Measurements from ENCODE around the gene BMP8A.
"Not testable (repeated sequence)": the region's sequence is repeated elsewhere in the genome, so short reads cannot be mapped to it uniquely, and the experiment has no call there.

Gene BMP8A

DNA sequence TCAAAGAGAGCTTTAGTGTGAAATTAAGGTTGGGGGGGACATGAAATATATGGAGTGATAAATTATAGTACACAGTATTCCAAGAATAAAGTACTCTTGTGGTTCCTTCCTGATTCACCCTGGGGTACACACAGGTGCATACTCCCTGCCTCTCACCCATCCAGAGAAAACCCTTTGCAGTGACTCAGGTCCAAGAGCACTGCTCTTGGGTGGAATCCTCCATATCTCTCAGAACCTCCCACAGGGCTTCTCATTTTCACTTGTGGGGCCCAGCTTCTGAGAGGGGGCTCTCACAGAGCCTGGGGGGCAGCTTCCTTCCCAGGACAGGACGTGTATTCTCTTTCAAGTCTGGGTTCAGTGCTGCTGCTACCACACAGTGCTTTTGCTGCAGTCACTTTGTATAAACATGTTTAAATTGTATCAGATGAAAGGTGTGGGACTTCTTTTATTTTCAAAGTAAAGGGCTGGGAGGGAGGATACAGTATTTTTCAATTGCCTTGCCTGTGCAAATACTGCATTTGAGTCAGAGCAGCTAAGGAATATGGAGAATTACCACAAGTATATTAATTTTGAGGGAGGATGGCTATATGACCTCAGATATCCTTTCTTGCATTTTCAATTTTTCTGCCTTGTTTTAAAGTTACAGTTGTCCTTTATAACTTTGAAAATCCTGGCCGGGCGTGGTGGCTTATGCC lies 24.9 kb upstream of the BMP8A start:
- no peak overlapping the region for H3K23ac ChIP-seq (ENCODE audit: low read length)
- H3K79me1 ChIP-seq (ENCODE audit: low read length) = no peaks in the 10 kb centered on the region
- H2BK120ac ChIP-seq (ENCODE audit: low read depth, low read length) = no peak overlapping the region
- H3K27ac ChIP-seq (ENCODE audit: low read depth, low read length) = no peak overlapping the region
- H3K27me3 ChIP-seq (ENCODE audit: insufficient read depth, low read length, poor library complexity) = no peaks in the 10 kb centered on the region
- H2AK5ac ChIP-seq (ENCODE audit: low read length) = no peak overlapping the region
- H4K5ac ChIP-seq (ENCODE audit: low read length) = no peak overlapping the region
- no peak overlapping the region for H3K4me3 ChIP-seq (ENCODE audit: low read length)
- no peak overlapping the region for H2BK15ac ChIP-seq (replicated peaks; ENCODE audit: low read depth)
- H2BK5ac ChIP-seq (ENCODE audit: low read length) = no peak overlapping the region
- no peak overlapping the region for H3K4ac ChIP-seq (ENCODE audit: low read depth, low read length)
- DNase-seq = no peak
- no peak overlapping the region for H3K4me2 ChIP-seq (ENCODE audit: low read length)
- no peak overlapping the region for H3K9ac ChIP-seq (ENCODE audit: low read length)
- no peaks in the 10 kb centered on the region for H3K79me2 ChIP-seq (ENCODE audit: control insufficient read depth, insufficient read depth, low read length)
- peaks cover 17% of the 10 kb centered on the region for H3K36me3 ChIP-seq (ENCODE audit: control insufficient read depth, insufficient read depth, low read length)
- H4K8ac ChIP-seq (ENCODE audit: low read depth, low read length) = no peak overlapping the region
- no CpG with 5 or more reads among the region's 3 CpGs for WGBS (ENCODE audit: extremely low coverage, insufficient coverage, low lambda C conversion rate)
- no peak overlapping the region for H3K56ac ChIP-seq (ENCODE audit: low read length)
- H3K4me1 ChIP-seq (ENCODE audit: control insufficient read depth, low read depth, low read length) = no peaks in the 10 kb centered on the region
- no peak overlapping the region for H3K18ac ChIP-seq (ENCODE audit: low read length)

DNA sequence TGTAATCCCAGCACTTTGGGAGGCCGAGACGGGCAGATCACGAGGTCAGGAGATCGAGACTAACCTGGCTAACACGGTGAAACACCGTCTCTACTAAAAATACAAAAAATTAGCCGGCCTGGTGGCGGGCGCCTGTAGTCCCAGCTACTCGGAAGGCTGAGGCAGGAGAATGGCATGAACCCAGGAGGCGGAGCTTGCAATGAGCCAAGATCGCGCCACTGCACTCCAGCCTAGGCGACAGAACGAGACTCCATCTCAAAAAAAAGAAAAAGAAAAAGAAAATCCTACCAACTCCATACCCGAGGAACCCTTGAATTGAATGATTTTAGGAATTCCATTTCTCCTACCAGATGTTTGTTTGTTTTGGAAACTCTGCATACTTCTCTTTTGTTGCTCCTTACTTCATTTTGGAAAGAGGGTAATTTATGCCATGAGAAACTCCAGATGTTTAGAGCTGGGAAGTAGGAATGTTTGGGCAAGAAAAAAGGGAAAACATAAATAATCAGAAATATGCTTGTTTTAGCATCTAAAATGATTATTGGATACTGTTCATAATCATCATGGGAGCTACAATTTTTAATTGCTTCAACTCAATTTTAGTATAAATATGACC lies 24.2 kb upstream of the BMP8A start:
- H4K8ac ChIP-seq (ENCODE audit: low read depth, low read length); H2BK15ac ChIP-seq (replicated peaks; ENCODE audit: low read depth); H3K4me3 ChIP-seq (ENCODE audit: low read length); H3K79me2 ChIP-seq (ENCODE audit: control insufficient read depth, insufficient read depth, low read length); DNase-seq; H3K79me1 ChIP-seq (ENCODE audit: low read length); H4K5ac ChIP-seq (ENCODE audit: low read length); H3K18ac ChIP-seq (ENCODE audit: low read length); H3K4me2 ChIP-seq (ENCODE audit: low read length); H2AK5ac ChIP-seq (ENCODE audit: low read length); H2BK120ac ChIP-seq (ENCODE audit: low read depth, low read length); H3K23ac ChIP-seq (ENCODE audit: low read length); H3K27ac ChIP-seq (ENCODE audit: low read depth, low read length); H3K56ac ChIP-seq (ENCODE audit: low read length); H3K9ac ChIP-seq (ENCODE audit: low read length); H3K4me1 ChIP-seq (ENCODE audit: control insufficient read depth, low read depth, low read length); H2BK5ac ChIP-seq (ENCODE audit: low read length); H3K4ac ChIP-seq (ENCODE audit: low read depth, low read length); H3K27me3 ChIP-seq (ENCODE audit: insufficient read depth, low read length, poor library complexity): not testable (repeated sequence)
- no CpG with 5 or more reads among the region's 16 CpGs for WGBS (ENCODE audit: extremely low coverage, insufficient coverage, low lambda C conversion rate)
- H3K36me3 ChIP-seq (ENCODE audit: control insufficient read depth, insufficient read depth, low read length) = peaks cover 15% of the 10 kb centered on the region

GRCh38 chr1:39469150-39469549 lies 22.3 kb upstream of the BMP8A start:
- no peak overlapping the region for H3K4ac ChIP-seq (ENCODE audit: low read depth, low read length)
- no peak overlapping the region for H2AK5ac ChIP-seq (ENCODE audit: low read length)
- H3K79me1 ChIP-seq (ENCODE audit: low read length) = no peaks in the 10 kb centered on the region
- peaks cover 12% of the 10 kb centered on the region for H3K36me3 ChIP-seq (ENCODE audit: control insufficient read depth, insufficient read depth, low read length)
- no peak overlapping the region for H3K27ac ChIP-seq (ENCODE audit: low read depth, low read length)
- no peaks in the 10 kb centered on the region for H3K4me1 ChIP-seq (ENCODE audit: control insufficient read depth, low read depth, low read length)
- H4K5ac ChIP-seq (ENCODE audit: low read length) = no peak overlapping the region
- no peaks in the 10 kb centered on the region for H3K27me3 ChIP-seq (ENCODE audit: insufficient read depth, low read length, poor library complexity)
- no peak overlapping the region for H2BK15ac ChIP-seq (replicated peaks; ENCODE audit: low read depth)
- H4K8ac ChIP-seq (ENCODE audit: low read depth, low read length) = no peak overlapping the region
- H3K4me3 ChIP-seq (ENCODE audit: low read length) = no peak overlapping the region
- H3K18ac ChIP-seq (ENCODE audit: low read length) = no peak overlapping the region
- no CpG with 5 or more reads among the region's 3 CpGs for WGBS (ENCODE audit: extremely low coverage, insufficient coverage, low lambda C conversion rate)
- H2BK120ac ChIP-seq (ENCODE audit: low read depth, low read length) = no peak overlapping the region
- H3K9ac ChIP-seq (ENCODE audit: low read length) = no peak overlapping the region
- no peaks in the 10 kb centered on the region for H3K79me2 ChIP-seq (ENCODE audit: control insufficient read depth, insufficient read depth, low read length)
- no peak for DNase-seq
- H3K4me2 ChIP-seq (ENCODE audit: low read length) = no peak overlapping the region
- H3K56ac ChIP-seq (ENCODE audit: low read length) = no peak overlapping the region
- H3K23ac ChIP-seq (ENCODE audit: low read length) = no peak overlapping the region
- no peak overlapping the region for H2BK5ac ChIP-seq (ENCODE audit: low read length)

GRCh38 chr1:39470040-39470439 lies 21.4 kb upstream of the BMP8A start:
- no peak overlapping the region for H2BK5ac ChIP-seq (ENCODE audit: low read length)

GRCh38 chr1:39472826-39473225 lies 18.6 kb upstream of the BMP8A start:
- Histone ChIP-seq H3K79me2 (ENCODE audit: control insufficient read depth, insufficient read depth, low read length) (no peaks in the 10 kb centered on the region), H2BK5ac (ENCODE audit: low read length) (no peak overlapping the region), H3K79me1 (ENCODE audit: low read length) (no peaks in the 10 kb centered on the region), H4K8ac (ENCODE audit: low read depth, low read length) (no peak overlapping the region), H3K4me1 (ENCODE audit: control insufficient read depth, low read depth, low read length) (no peaks in the 10 kb centered on the region), H2AK5ac (ENCODE audit: low read length) (no peak overlapping the region), H3K4me2 (ENCODE audit: low read length) (no peak overlapping the region), H3K23ac (ENCODE audit: low read length) (no peak overlapping the region), H3K27ac (ENCODE audit: low read depth, low read length) (no peak overlapping the region), H2BK120ac (ENCODE audit: low read depth, low read length) (no peak overlapping the region), H2BK15ac (replicated peaks; ENCODE audit: low read depth) (no peak overlapping the region), H3K4me3 (ENCODE audit: low read length) (no peak overlapping the region), H4K5ac (ENCODE audit: low read length) (no peak overlapping the region), H3K18ac (ENCODE audit: low read length) (no peak overlapping the region), H3K36me3 (ENCODE audit: control insufficient read depth, insufficient read depth, low read length) (peaks cover 16% of the 10 kb centered on the region), H3K27me3 (ENCODE audit: insufficient read depth, low read length, poor library complexity) (no peaks in the 10 kb centered on the region), H3K4ac (ENCODE audit: low read depth, low read length) (no peak overlapping the region), H3K56ac (ENCODE audit: low read length) (no peak overlapping the region), H3K9ac (ENCODE audit: low read length) (no peak overlapping the region)
- DNase-seq = no peak
- no CpG with 5 or more reads among the region's 7 CpGs for WGBS (ENCODE audit: extremely low coverage, insufficient coverage, low lambda C conversion rate)

More at GRCh38 chr1:39470040-39470439, 21.4 kb upstream of the BMP8A start:
- Histone ChIP-seq H3K56ac (ENCODE audit: low read length) (no peak overlapping the region), H4K8ac (ENCODE audit: low read depth, low read length) (no peak overlapping the region), H4K5ac (ENCODE audit: low read length) (no peak overlapping the region), H3K18ac (ENCODE audit: low read length) (no peak overlapping the region), H3K27me3 (ENCODE audit: insufficient read depth, low read length, poor library complexity) (no peaks in the 10 kb centered on the region), H3K4me1 (ENCODE audit: control insufficient read depth, low read depth, low read length) (no peaks in the 10 kb centered on the region), H3K27ac (ENCODE audit: low read depth, low read length) (no peak overlapping the region), H3K36me3 (ENCODE audit: control insufficient read depth, insufficient read depth, low read length) (peaks cover 16% of the 10 kb centered on the region), H3K9ac (ENCODE audit: low read length) (no peak overlapping the region), H2BK15ac (replicated peaks; ENCODE audit: low read depth) (no peak overlapping the region), H3K79me1 (ENCODE audit: low read length) (no peaks in the 10 kb centered on the region), H3K79me2 (ENCODE audit: control insufficient read depth, insufficient read depth, low read length) (no peaks in the 10 kb centered on the region), H3K4me2 (ENCODE audit: low read length) (no peak overlapping the region), H3K4me3 (ENCODE audit: low read length) (no peak overlapping the region), H3K4ac (ENCODE audit: low read depth, low read length) (no peak overlapping the region), H3K23ac (ENCODE audit: low read length) (no peak overlapping the region), H2BK120ac (ENCODE audit: low read depth, low read length) (no peak overlapping the region), H2AK5ac (ENCODE audit: low read length) (no peak overlapping the region)
- DNase-seq = no peak

DNA sequence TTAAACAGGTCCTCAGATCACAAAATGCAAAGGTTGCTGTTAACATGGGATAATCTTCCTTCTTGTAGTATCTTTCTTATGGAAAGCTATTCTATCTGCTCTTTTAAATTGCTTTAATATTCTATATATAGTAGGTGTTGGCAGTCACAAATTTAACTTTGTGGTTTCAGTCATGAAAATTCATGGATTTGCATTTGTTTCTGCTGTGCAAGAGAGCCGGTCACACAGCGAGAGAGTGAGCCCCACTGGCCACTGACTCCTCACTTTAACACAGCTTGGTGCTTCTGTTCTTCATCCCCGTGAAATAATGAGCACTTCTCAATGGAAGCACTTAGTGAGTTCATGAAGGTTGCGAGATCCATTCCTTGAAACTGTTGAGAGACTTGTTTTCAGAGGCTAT lies 18.1 kb upstream of the BMP8A start:
- Histone ChIP-seq H3K4ac (ENCODE audit: low read depth, low read length) (no peak overlapping the region), H2AK5ac (ENCODE audit: low read length) (no peak overlapping the region), H3K27ac (ENCODE audit: low read depth, low read length) (no peak overlapping the region), H3K79me2 (ENCODE audit: control insufficient read depth, insufficient read depth, low read length) (no peaks in the 10 kb centered on the region), H3K79me1 (ENCODE audit: low read length) (no peaks in the 10 kb centered on the region), H4K5ac (ENCODE audit: low read length) (no peak overlapping the region), H3K36me3 (ENCODE audit: control insufficient read depth, insufficient read depth, low read length) (peaks cover 16% of the 10 kb centered on the region), H3K23ac (ENCODE audit: low read length) (no peak overlapping the region), H4K8ac (ENCODE audit: low read depth, low read length) (no peak overlapping the region), H3K18ac (ENCODE audit: low read length) (no peak overlapping the region), H3K27me3 (ENCODE audit: insufficient read depth, low read length, poor library complexity) (no peaks in the 10 kb centered on the region), H2BK5ac (ENCODE audit: low read length) (no peak overlapping the region), H2BK120ac (ENCODE audit: low read depth, low read length) (no peak overlapping the region), H3K4me2 (ENCODE audit: low read length) (no peak overlapping the region), H3K4me1 (ENCODE audit: control insufficient read depth, low read depth, low read length) (no peaks in the 10 kb centered on the region), H3K9ac (ENCODE audit: low read length) (no peak overlapping the region), H3K56ac (ENCODE audit: low read length) (no peak overlapping the region), H3K4me3 (ENCODE audit: low read length) (no peak overlapping the region), H2BK15ac (replicated peaks; ENCODE audit: low read depth) (no peak overlapping the region)
- WGBS (ENCODE audit: extremely low coverage, insufficient coverage, low lambda C conversion rate) = no CpG with 5 or more reads among the region's 4 CpGs
- no peak for DNase-seq

All from mesendoderm (in vitro differentiated cells).